Measurements from ENCODE around the gene LILRA1. TPM values are rescaled to one million over a fixed set of nuclear protein-coding genes. Genes with fewer than 3 reads are reported as not detected.

LILRA1 gene
- total RNA-seq, 1 experiment from 2014 or later, result not detected

- no peaks in the 10 kb centered on the region for H3K9me3 ChIP-seq (ENCODE audit: low read length)
These were observed 19.0 kb downstream of the LILRA1 start for GRCh38 chr19:54612428-54612827.

GRCh38 chr19:54614726-54615125 is 21.3 kb downstream of the LILRA1 start:
- TF ChIP-seq EZH2phosphoT487 (IDR thresholded peaks at IDR 0.05; ENCODE audit: borderline replicate concordance, low read length) (no peak), EZH2 (IDR thresholded peaks at IDR 0.05; ENCODE audit: low read length, unreplicated experiment) (no peak), CTCF (conservative IDR thresholded peaks at IDR 0.05; ENCODE audit: low read depth, low read length) (no peak)
- DNase-seq (no peak), ATAC-seq (no peak)
- Histone ChIP-seq H2AFZ (ENCODE audit: low read length) (no peak overlapping the region), H3K4me3 (ENCODE audit: low read length) (no peak overlapping the region), H3K27ac (ENCODE audit: low read length) (no peak overlapping the region), H3K9ac (ENCODE audit: low read length) (no peak overlapping the region), H3K36me3 (ENCODE audit: low read depth, low read length) (no peaks in the 10 kb centered on the region), H3K9me3 (ENCODE audit: low read length) (0 out of 2 replicates have a peak, but pooled peaks cover 6% of the 10 kb centered on the region), H3F3A (ENCODE audit: low read length, unreplicated experiment) (no peaks in the 10 kb centered on the region), H3K4me2 (ENCODE audit: low read length) (no peak overlapping the region), H3K27me3 (ENCODE audit: low read length) (peaks cover 44% of the 10 kb centered on the region), H3K9me2 (replicated peaks; ENCODE audit: low read length) (no peaks in the 10 kb centered on the region), H3K79me2 (ENCODE audit: low read length) (no peaks in the 10 kb centered on the region), H4K20me1 (ENCODE audit: low read length) (no peaks in the 10 kb centered on the region), H3K4me1 (ENCODE audit: insufficient read depth, low read length) (no peaks in the 10 kb centered on the region)
- POLR2A ChIA-PET (ENCODE audit: unreplicated experiment), result no interaction called here
- intact Hi-C loops (cut with micrococcal nuclease), result no loop called here
- CTCF ChIA-PET, result no interaction called here
- BruUV-seq (replicated peaks), result no TSS peak

More at GRCh38 chr19:54612428-54612827, 19.0 kb downstream of the LILRA1 start:
- intact Hi-C loops (cut with micrococcal nuclease), result no loop called here
- no peaks in the 10 kb centered on the region for H3F3A ChIP-seq (ENCODE audit: low read length, unreplicated experiment)
- no peaks in the 10 kb centered on the region for H3K79me2 ChIP-seq (ENCODE audit: low read length)
- no peaks in the 10 kb centered on the region for H3K9me2 ChIP-seq (replicated peaks; ENCODE audit: low read length)
- H2AFZ ChIP-seq (ENCODE audit: low read length), result no peak overlapping the region
- no peak overlapping the region for H3K4me3 ChIP-seq (ENCODE audit: low read length)
- H4K20me1 ChIP-seq (ENCODE audit: low read length), result no peaks in the 10 kb centered on the region
- H3K27ac ChIP-seq (ENCODE audit: low read length), result no peak overlapping the region
- no peak overlapping the region for H3K4me2 ChIP-seq (ENCODE audit: low read length)
- TF ChIP-seq EZH2phosphoT487 (IDR thresholded peaks at IDR 0.05; ENCODE audit: borderline replicate concordance, low read length) (no peak), CTCF (conservative IDR thresholded peaks at IDR 0.05; ENCODE audit: low read depth, low read length) (no peak), EZH2 (IDR thresholded peaks at IDR 0.05; ENCODE audit: low read length, unreplicated experiment) (no peak)
- H3K36me3 ChIP-seq (ENCODE audit: low read depth, low read length), result no peaks in the 10 kb centered on the region
- no peak overlapping the region for H3K9ac ChIP-seq (ENCODE audit: low read length)
- H3K27me3 ChIP-seq (ENCODE audit: low read length), result peaks cover 66% of the 10 kb centered on the region
- DNase-seq, result no peak
- POLR2A ChIA-PET (ENCODE audit: unreplicated experiment), result no interaction called here
- H3K4me1 ChIP-seq (ENCODE audit: insufficient read depth, low read length), result no peaks in the 10 kb centered on the region
- no peak for ATAC-seq
- CTCF ChIA-PET, result no interaction called here
- no TSS peak for BruUV-seq (replicated peaks)

- Histone ChIP-seq H3K9me3 (ENCODE audit: low read length) (0 out of 2 replicates have a peak, but pooled peaks cover 6% of the 10 kb centered on the region), H3F3A (ENCODE audit: low read length, unreplicated experiment) (no peaks in the 10 kb centered on the region), H3K79me2 (ENCODE audit: low read length) (no peaks in the 10 kb centered on the region), H3K27ac (ENCODE audit: low read length) (no peak overlapping the region), H3K4me1 (ENCODE audit: insufficient read depth, low read length) (no peaks in the 10 kb centered on the region), H3K36me3 (ENCODE audit: low read depth, low read length) (no peaks in the 10 kb centered on the region), H2AFZ (ENCODE audit: low read length) (no peak overlapping the region), H3K4me3 (ENCODE audit: low read length) (no peak overlapping the region), H3K9me2 (replicated peaks; ENCODE audit: low read length) (no peaks in the 10 kb centered on the region), H3K9ac (ENCODE audit: low read length) (no peak overlapping the region), H3K27me3 (ENCODE audit: low read length) (peaks cover 40% of the 10 kb centered on the region), H4K20me1 (ENCODE audit: low read length) (no peaks in the 10 kb centered on the region), H3K4me2 (ENCODE audit: low read length) (no peak overlapping the region)
- POLR2A ChIA-PET (ENCODE audit: unreplicated experiment), result no interaction called here
- intact Hi-C loops (cut with micrococcal nuclease), result no loop called here
- TF ChIP-seq EZH2 (IDR thresholded peaks at IDR 0.05; ENCODE audit: low read length, unreplicated experiment), result no peak
- no peak for TF ChIP-seq CTCF (conservative IDR thresholded peaks at IDR 0.05; ENCODE audit: low read depth, low read length)
- TF ChIP-seq EZH2phosphoT487 (IDR thresholded peaks at IDR 0.05; ENCODE audit: borderline replicate concordance, low read length), result no peak
- no peak for DNase-seq
- CTCF ChIA-PET, result no interaction called here
- BruUV-seq (replicated peaks), result no TSS peak
- no peak for ATAC-seq
These were observed 22.6 kb downstream of the LILRA1 start for GRCh38 chr19:54616057-54616456.
